Measurements from ENCODE around the gene PRTG. TPM values are rescaled to one million over a fixed set of nuclear protein-coding genes. Genes with fewer than 3 reads are reported as not detected.
A peak's percentile ranks its signal among the peaks of the same experiment; 100 is the strongest.

The PRTG gene
- total RNA-seq, 1 donor from 2014 or later, result 2.1 TPM

GRCh38 chr15:55742498-55742926 is 440 bp downstream of the PRTG start:
- peaks cover 12% of the 10 kb centered on the region for H3K27me3 Mint-ChIP-seq (ENCODE audit: unreplicated experiment)
- H3K36me3 Mint-ChIP-seq (ENCODE audit: unreplicated experiment), result no peaks in the 10 kb centered on the region
- no peak overlapping the region for H3K27ac Mint-ChIP-seq (ENCODE audit: unreplicated experiment)
- no peaks in the 10 kb centered on the region for H3K9me3 Mint-ChIP-seq (ENCODE audit: unreplicated experiment)
- TF ChIP-seq CTCF (IDR thresholded peaks at IDR 0.05), result no peak
- DNase-seq (ENCODE audit: extremely low spot score, unreplicated experiment), result no peak
- peaks cover 4% of the 10 kb centered on the region for H3K4me1 Mint-ChIP-seq (ENCODE audit: unreplicated experiment)
- peak overlapping the region; percentile 78 for H3K4me3 Mint-ChIP-seq (ENCODE audit: unreplicated experiment)

GRCh38 chr15:55741833-55742497 is 987 bp downstream of the PRTG start:
- no peaks in the 10 kb centered on the region for H3K9me3 Mint-ChIP-seq (ENCODE audit: unreplicated experiment)
- no peak for DNase-seq (ENCODE audit: extremely low spot score, unreplicated experiment)
- no peak overlapping the region for H3K27ac Mint-ChIP-seq (ENCODE audit: unreplicated experiment)
- peaks cover 4% of the 10 kb centered on the region for H3K4me1 Mint-ChIP-seq (ENCODE audit: unreplicated experiment)
- H3K4me3 Mint-ChIP-seq (ENCODE audit: unreplicated experiment), result no peak overlapping the region
- peaks cover 12% of the 10 kb centered on the region for H3K27me3 Mint-ChIP-seq (ENCODE audit: unreplicated experiment)
- TF ChIP-seq CTCF (IDR thresholded peaks at IDR 0.05), result no peak
- no peaks in the 10 kb centered on the region for H3K36me3 Mint-ChIP-seq (ENCODE audit: unreplicated experiment)

GRCh38 chr15:55740981-55741832 is 1.7 kb downstream of the PRTG start:
- Mint-ChIP-seq H3K27ac (ENCODE audit: unreplicated experiment) (no peak overlapping the region), H3K9me3 (ENCODE audit: unreplicated experiment) (no peaks in the 10 kb centered on the region), H3K36me3 (ENCODE audit: unreplicated experiment) (no peaks in the 10 kb centered on the region), H3K4me1 (ENCODE audit: unreplicated experiment) (peaks cover 4% of the 10 kb centered on the region), H3K4me3 (ENCODE audit: unreplicated experiment) (no peak overlapping the region), H3K27me3 (ENCODE audit: unreplicated experiment) (peaks cover 14% of the 10 kb centered on the region)
- TF ChIP-seq CTCF (IDR thresholded peaks at IDR 0.05), result no peak
- DNase-seq (ENCODE audit: extremely low spot score, unreplicated experiment), result no peak

GRCh38 chr15:55740359-55740878 is 2.5 kb downstream of the PRTG start:
- Mint-ChIP-seq H3K36me3 (ENCODE audit: unreplicated experiment) (no peaks in the 10 kb centered on the region), H3K4me3 (ENCODE audit: unreplicated experiment) (no peak overlapping the region), H3K9me3 (ENCODE audit: unreplicated experiment) (no peaks in the 10 kb centered on the region), H3K27ac (ENCODE audit: unreplicated experiment) (no peak overlapping the region), H3K4me1 (ENCODE audit: unreplicated experiment) (peaks cover 4% of the 10 kb centered on the region), H3K27me3 (ENCODE audit: unreplicated experiment) (peaks cover 14% of the 10 kb centered on the region)
- no peak for TF ChIP-seq CTCF (IDR thresholded peaks at IDR 0.05)
- no peak for DNase-seq (ENCODE audit: extremely low spot score, unreplicated experiment)

- peaks cover 7% of the 10 kb centered on the region for H3K4me1 Mint-ChIP-seq (ENCODE audit: unreplicated experiment)
- no peak overlapping the region for H3K4me3 Mint-ChIP-seq (ENCODE audit: unreplicated experiment)
- H3K27ac Mint-ChIP-seq (ENCODE audit: unreplicated experiment), result no peak overlapping the region
- H3K36me3 Mint-ChIP-seq (ENCODE audit: unreplicated experiment), result no peaks in the 10 kb centered on the region
- DNase-seq (ENCODE audit: extremely low spot score, unreplicated experiment), result no peak
- no peak for TF ChIP-seq CTCF (IDR thresholded peaks at IDR 0.05)
- H3K9me3 Mint-ChIP-seq (ENCODE audit: unreplicated experiment), result no peaks in the 10 kb centered on the region
- H3K27me3 Mint-ChIP-seq (ENCODE audit: unreplicated experiment), result peaks cover 14% of the 10 kb centered on the region
Observed at GRCh38 chr15:55739641-55740040, 3.3 kb downstream of the PRTG start.

Measured in osteocyte (in vitro differentiated cells).